Esophagus squamous epithelium (tissue), 4 donors: ENCODE results near the gene MACO1.

Experiments used
- POLR2A ChIP-seq, 4 donors: fragments of 450-650 bp; IDR thresholded peaks; one replicate each; pipeline ENCODE4 v1.6.1; 2017; ENCODE audit warnings: antibody characterized with exemption in 4 of 4, mild to moderate bottlenecking in 4 of 4, moderate library complexity in 3 of 4
- TF ChIP-seq, protein P1 (sequence below), 6 experiments: fragments of 450-650 bp in 4 of 6; fragments of 200-600 bp in 2 of 6; sonication (generic) in 2 of 6; IDR thresholded peaks; one replicate each; pipeline ENCODE4 v1.5.1; 2016 to 2019; ENCODE audit warnings: antibody characterized with exemption in 6 of 6, mild to moderate bottlenecking in 4 of 6, moderate library complexity in 4 of 6

GRCh38 chr1:25541425-25541824 is 110.7 kb downstream of the MACO1 start:
- TF ChIP-seq, protein P1, sequence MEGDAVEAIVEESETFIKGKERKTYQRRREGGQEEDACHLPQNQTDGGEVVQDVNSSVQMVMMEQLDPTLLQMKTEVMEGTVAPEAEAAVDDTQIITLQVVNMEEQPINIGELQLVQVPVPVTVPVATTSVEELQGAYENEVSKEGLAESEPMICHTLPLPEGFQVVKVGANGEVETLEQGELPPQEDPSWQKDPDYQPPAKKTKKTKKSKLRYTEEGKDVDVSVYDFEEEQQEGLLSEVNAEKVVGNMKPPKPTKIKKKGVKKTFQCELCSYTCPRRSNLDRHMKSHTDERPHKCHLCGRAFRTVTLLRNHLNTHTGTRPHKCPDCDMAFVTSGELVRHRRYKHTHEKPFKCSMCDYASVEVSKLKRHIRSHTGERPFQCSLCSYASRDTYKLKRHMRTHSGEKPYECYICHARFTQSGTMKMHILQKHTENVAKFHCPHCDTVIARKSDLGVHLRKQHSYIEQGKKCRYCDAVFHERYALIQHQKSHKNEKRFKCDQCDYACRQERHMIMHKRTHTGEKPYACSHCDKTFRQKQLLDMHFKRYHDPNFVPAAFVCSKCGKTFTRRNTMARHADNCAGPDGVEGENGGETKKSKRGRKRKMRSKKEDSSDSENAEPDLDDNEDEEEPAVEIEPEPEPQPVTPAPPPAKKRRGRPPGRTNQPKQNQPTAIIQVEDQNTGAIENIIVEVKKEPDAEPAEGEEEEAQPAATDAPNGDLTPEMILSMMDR (IDR thresholded peaks at IDR 0.05), result no peak
- TF ChIP-seq POLR2A (IDR thresholded peaks at IDR 0.05), result no peak
